Pericardium fibroblast (primary cell): ENCODE data around the gene CT47A1. TPM values are rescaled to one million over a fixed set of nuclear protein-coding genes. Genes with fewer than 3 reads are reported as not detected.

ENCODE experiments used
- total RNA-seq: library from RNA; depleted of rRNA; stranded (reverse); fragments of >200 nt; gene quantifications from 2 replicates; pipeline ENCODE4 v1.2.3, GENCODE V29; 2015

Gene CT47A1
- total RNA-seq: not detected in 2 replicates

GRCh38 chrX:120985660-120986059 is at the start of gene CT47A1:
CT47A1 (minus strand) TSS chrX:120985760; CDS start chrX:120985529, 231 bp downstream.

GRCh38 chrX:120956500-120956899 is 29.1 kb downstream of the CT47A1 start, which contains the start of gene CT47A7:
CT47A7 (minus strand) TSS chrX:120956600; CDS start chrX:120956345, 255 bp downstream.

Other genes starting within 250 kb of the CT47A1 start
- not detected in 2 replicates for gene CT47B1, start 109.9 kb downstream of the CT47A1 start, total RNA-seq
- gene CT47A11, start 48.6 kb downstream of the CT47A1 start, total RNA-seq: not detected in 2 replicates
- gene CT47A10, start 43.7 kb downstream of the CT47A1 start, total RNA-seq: not detected in 2 replicates
- gene CT47A9, start 38.9 kb downstream of the CT47A1 start, total RNA-seq: not detected in 2 replicates
- gene CT47A8, start 34.0 kb downstream of the CT47A1 start, total RNA-seq: not detected in 2 replicates
- gene CT47A7, start 29.2 kb downstream of the CT47A1 start, total RNA-seq: not detected in 2 replicates
- not detected in 2 replicates for gene CT47A6, start 24.3 kb downstream of the CT47A1 start, total RNA-seq
- gene CT47A5, start 19.4 kb downstream of the CT47A1 start, total RNA-seq: not detected in 2 replicates
- gene CT47A4, start 14.6 kb downstream of the CT47A1 start, total RNA-seq: not detected in 2 replicates
- gene CT47A3, start 9.7 kb downstream of the CT47A1 start, total RNA-seq: not detected in 2 replicates
- not detected in 2 replicates for gene CT47A2, start 4.8 kb downstream of the CT47A1 start, total RNA-seq
- 0.68 and 1.8 TPM in 2 replicates for gene GLUD2, start 61.9 kb upstream of the CT47A1 start, total RNA-seq